GM10847 (cell line): Measurements from ENCODE around the gene PIK3R4.

Source experiments
- POLR2A ChIP-seq: IDR thresholded peaks from 2 replicates; pipeline ENCODE4 v1.6.1; 2011; ENCODE audit not compliant: insufficient read length; ENCODE audit errors: extremely low read depth

Gene PIK3R4

DNA sequence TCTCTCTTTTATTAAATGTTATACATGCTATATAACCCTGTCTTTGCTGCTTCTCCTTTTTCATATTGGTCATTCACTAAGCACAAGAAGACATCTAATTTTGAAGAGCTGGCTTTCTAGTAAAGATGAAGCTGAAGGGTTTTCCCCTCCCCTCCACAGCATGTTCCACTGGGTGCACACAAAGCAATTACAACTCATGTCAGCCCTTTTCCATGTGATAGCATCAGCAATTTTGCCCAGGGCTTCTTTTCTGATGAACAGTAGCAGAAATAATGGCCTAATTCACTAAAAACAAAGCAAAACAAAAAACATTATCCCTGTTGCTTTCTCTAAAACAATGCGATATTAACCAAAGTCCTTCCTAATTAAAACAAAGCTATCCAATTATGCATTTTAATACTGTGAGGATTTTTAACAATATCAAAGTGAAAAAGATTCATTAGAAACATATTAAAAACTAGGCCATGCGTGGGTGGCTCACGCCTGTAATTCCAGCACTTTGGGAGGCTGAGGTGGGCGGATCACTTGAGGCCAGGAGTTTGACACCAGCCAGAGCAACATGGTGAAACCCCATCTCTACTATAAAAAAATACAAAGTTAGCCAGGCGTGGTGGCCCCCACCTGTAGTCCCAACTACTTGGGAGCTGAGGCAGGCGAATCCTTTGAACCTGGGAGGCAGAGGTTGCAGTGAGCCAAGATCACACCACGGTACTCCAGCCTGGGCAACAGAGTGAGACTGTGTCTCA is 12.2 kb upstream of the PIK3R4 start:
- TF ChIP-seq POLR2A: no peak

GRCh38 chr3:130757611-130758150 is 11.1 kb upstream of the PIK3R4 start:
- TF ChIP-seq POLR2A: no peak

GRCh38 chr3:130755666-130756065 is 9.0 kb upstream of the PIK3R4 start:
- no peak for TF ChIP-seq POLR2A

DNA sequence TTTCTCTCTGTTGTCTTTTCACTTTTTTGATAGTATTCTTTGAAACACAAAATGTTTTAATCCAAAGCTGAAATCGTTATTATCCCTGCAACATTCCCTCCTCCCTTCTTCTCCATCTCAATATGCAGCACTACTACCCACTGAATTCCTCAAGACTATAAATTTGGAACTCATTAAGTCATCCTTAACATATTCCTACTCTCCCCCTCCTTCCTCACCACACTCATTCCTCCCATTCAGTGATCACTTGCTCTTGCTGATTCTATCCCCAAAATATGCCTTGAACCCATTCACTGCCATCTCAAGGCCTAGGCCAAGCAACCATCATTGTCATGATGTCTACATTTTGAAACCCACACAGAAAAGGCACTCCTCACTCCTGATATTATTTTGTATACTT is 2.4 kb upstream of the PIK3R4 start:
- TF ChIP-seq POLR2A: no peak

GRCh38 chr3:130748467-130748861 is 1.8 kb upstream of the PIK3R4 start:
- no peak for TF ChIP-seq POLR2A

DNA sequence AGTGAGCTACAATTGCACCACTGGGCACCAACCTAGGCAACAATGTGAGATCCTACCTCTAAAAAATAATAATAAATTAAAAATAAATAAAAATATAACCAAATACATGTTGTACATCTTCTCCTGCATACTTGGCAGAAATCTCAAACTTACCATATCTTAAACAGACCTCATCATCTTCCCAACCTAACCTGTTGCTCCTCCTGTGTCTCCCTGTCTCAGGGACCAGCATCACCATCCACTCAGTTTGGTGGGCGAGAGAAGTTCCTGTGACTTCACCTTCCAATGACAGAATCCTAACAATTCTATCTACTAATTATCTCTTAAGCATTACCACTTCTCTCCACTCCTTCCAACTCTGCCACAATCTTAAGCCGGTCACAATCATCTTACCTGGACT is 3.3 kb downstream of the PIK3R4 start:
- no peak for TF ChIP-seq POLR2A

- TF ChIP-seq POLR2A: no peak
Measured at GRCh38 chr3:130741946-130742610, 4.6 kb downstream of the PIK3R4 start.

- TF ChIP-seq POLR2A: no peak
Measured at GRCh38 chr3:130739848-130740247, 6.8 kb downstream of the PIK3R4 start.

GRCh38 chr3:130738241-130738640 is 8.4 kb downstream of the PIK3R4 start:
- no peak for TF ChIP-seq POLR2A

DNA sequence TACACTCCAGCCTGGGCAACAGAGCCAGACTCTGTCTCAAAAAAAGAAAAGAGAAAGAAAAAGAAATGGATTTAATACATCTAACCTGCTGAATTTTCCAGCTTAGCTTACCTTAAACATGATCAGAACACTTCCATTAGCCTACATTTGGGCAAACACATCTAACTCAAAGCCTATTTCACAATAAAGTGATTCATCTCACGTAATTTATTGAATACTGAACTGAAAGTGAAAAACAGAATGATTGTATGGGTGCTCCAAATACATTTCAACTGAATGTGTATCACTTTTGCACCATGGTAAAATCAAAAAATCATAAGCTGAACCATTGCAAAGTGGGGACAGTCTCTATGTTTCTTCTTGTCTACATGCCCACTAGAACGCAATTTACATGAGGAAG is 9.0 kb downstream of the PIK3R4 start:
- no peak for TF ChIP-seq POLR2A

DNA sequence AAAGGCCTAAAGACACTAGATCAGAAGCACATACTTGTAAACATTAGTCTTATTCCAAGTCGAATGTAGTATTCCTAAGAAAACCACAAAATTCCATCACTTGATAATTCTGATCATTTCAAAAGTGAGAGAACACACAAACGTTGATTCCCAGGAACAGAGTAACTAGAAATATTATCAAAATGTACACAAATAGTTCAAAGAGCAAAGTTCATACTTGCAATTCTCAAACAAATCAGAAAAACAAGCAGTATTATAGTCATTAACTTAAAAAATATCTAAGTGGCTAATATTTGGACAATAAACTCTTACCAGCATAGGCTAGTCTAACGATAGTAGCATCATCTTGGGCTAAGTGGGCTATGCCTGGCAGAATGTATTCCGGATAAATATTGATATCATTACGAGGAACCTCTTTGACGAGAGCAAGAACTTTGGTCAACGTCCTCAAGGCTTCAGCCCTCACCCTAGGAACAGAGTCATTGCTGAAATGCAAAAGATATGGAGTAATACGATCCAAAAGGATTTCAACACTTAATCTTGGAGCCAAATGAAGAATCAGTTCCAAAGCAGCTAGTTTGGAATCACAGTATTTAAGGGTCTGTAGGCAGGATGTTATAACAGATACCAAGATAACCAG is 13.3 kb downstream of the PIK3R4 start:
- no peak for TF ChIP-seq POLR2A

DNA sequence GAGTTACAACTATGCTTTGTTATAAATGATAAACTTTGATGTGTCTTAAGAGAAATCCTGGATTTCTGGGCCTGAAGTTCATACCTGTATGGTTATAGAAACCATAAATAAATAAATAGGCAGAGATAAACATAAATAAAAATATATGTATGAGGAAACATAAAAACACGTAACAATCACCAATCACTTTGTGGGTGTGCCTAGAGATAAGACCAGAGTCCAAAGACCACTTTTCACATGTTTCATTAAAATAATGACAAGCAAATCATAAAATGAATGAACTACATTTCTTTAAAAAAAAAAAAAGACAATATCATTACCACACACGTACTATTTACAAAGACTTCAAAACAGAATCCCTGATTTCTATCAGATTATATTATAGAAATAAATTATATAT is 14.1 kb downstream of the PIK3R4 start:
- no peak for TF ChIP-seq POLR2A

DNA sequence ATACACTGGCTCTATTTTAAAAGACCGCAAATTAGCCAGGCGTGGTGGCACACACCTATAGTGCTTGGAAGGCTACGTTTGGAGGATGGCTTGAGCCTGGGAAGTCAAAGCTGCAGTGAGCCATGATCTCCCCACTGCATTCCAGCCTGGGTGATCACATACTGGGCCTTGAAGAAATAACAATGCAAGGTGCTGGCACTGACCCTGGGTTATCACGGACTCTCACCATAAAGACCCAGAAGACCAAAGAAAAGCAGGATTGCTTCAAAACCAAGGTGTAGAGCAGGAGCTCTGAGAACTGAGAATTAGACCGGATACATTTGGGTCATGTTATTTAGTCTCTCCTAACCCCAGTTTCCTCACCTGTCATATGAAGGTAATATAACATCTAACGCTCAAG is 14.8 kb downstream of the PIK3R4 start:
- no peak for TF ChIP-seq POLR2A

- TF ChIP-seq POLR2A: no peak
Measured at GRCh38 chr3:130729154-130729553, 17.5 kb downstream of the PIK3R4 start.

GRCh38 chr3:130728037-130728436 is 18.6 kb downstream of the PIK3R4 start:
- TF ChIP-seq POLR2A: no peak

GRCh38 chr3:130725746-130726145 is 20.9 kb downstream of the PIK3R4 start:
- TF ChIP-seq POLR2A: no peak

- TF ChIP-seq POLR2A: no peak
Measured at GRCh38 chr3:130715616-130716015, 31.0 kb downstream of the PIK3R4 start.
